ENCODE data around the gene CTR9. TPM values are rescaled to one million over a fixed set of nuclear protein-coding genes. Genes with fewer than 3 reads are reported as not detected.

CTR9 gene
- polyA plus RNA-seq, 1 of the 3 experiments (the other 2 are of a cell fraction) = 10.1 TPM

DNA sequence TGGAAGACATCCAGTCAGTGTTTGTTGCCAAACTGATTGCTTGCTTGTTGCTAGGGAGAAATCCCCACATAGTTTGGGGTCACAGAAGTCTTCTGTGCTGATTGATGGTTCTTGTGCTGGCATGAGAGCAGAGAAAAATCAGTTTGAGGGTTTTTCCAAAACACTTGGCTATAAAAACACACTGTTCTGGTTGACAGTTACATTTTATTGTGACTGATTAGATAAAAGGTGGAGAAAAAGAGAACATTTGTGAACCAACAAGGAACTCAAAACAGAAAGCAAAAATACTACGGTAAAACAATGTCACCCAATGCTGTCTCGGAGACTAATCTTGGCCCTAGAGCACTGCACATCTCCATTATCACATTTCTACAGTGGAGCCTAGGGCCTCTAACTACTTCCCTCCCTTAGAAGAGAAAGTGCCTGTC, 72.1 kb downstream of the CTR9 start:
- Histone ChIP-seq H3K9me2 (no peaks in the 10 kb centered on the region), H3F3A (replicated peaks; ENCODE audit: insufficient read depth) (peaks cover 11% of the 10 kb centered on the region), H3K27ac (ENCODE audit: low read depth in 2 of 2, low read length in 1 of 2) (no peak overlapping the region), H3K4me3 (ENCODE audit: low read depth in 2 of 2, low read length in 1 of 2) (no peak overlapping the region), H3K4me2 (no peak overlapping the region), H3K79me2 (ENCODE audit: insufficient read depth) (no peaks in the 10 kb centered on the region), H3K36me3 (replicated peaks in 1 of 2; ENCODE audit: control insufficient read depth in 1 of 2, insufficient read depth in 2 of 2, low read length in 1 of 2) (no peaks in the 10 kb centered on the region), H4K20me1 (ENCODE audit: insufficient read depth) (no peaks in the 10 kb centered on the region), H3K9ac (no peak overlapping the region), H2AFZ (ENCODE audit: low read depth) (peak overlapping the region; percentile 30; the same call in 1 of the 2 replicates), H3K4me1 (ENCODE audit: control insufficient read depth in 1 of 2, insufficient read depth in 2 of 2, low read depth in 1 of 2, low read length in 1 of 2) (no peaks in the 10 kb centered on the region; a peak in 1 of 4 replicates), H3K27me3 (ENCODE audit: insufficient read depth) (no peaks in the 10 kb centered on the region), H3K9me3 (no peaks in the 10 kb centered on the region)
- CTCF ChIA-PET = no interaction called here
- no peak for DNase-seq
- TF ChIP-seq, protein P1, sequence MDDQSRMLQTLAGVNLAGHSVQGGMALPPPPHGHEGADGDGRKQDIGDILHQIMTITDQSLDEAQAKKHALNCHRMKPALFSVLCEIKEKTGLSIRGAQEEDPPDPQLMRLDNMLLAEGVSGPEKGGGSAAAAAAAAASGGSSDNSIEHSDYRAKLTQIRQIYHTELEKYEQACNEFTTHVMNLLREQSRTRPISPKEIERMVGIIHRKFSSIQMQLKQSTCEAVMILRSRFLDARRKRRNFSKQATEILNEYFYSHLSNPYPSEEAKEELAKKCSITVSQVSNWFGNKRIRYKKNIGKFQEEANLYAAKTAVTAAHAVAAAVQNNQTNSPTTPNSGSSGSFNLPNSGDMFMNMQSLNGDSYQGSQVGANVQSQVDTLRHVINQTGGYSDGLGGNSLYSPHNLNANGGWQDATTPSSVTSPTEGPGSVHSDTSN (IDR thresholded peaks at IDR 0.05) = no peak
- TF ChIP-seq NRF1 (IDR thresholded peaks at IDR 0.05; ENCODE audit: low read depth, low read length) = no peak
- 94% methylated on average over 2 of the region's 2 CpGs for WGBS (ENCODE audit: low lambda C conversion rate)
- POLR2A ChIA-PET = interaction anchor here (0.9 kb wide), 1 partner anchor 14 kb away, joined by 4 read pairs; the partner anchor contains the start of gene EIF4G2

DNA sequence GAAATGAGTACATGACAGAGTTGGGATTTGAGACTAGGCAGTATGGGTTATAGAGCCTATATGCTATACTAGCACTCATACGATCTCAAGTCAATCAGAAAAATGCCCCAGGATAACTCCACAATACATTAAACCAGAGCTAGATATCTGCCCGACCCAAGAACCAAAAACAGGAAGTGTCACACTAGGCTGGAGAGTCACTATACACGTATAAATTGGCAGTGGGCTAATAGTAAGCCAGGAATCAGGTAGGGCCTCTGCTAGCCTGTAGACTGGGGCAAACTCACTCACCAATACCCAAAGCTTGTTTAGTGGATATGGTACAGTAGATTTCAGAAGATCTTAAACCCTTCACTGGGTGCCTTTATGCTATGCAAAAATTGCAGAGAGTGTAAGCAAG, 73.8 kb downstream of the CTR9 start:
- ChIA-PET CTCF (no interaction called here), POLR2A (no interaction called here)
- H3K4me2 ChIP-seq = no peak overlapping the region
- no peaks in the 10 kb centered on the region for H3K27me3 ChIP-seq (ENCODE audit: insufficient read depth)
- WGBS (ENCODE audit: low lambda C conversion rate) = 89% methylated on average over 3 of the region's 3 CpGs
- no peaks in the 10 kb centered on the region for H3K9me3 ChIP-seq
- no peak overlapping the region for H2AFZ ChIP-seq (ENCODE audit: low read depth)
- H4K20me1 ChIP-seq (ENCODE audit: insufficient read depth) = no peaks in the 10 kb centered on the region
- H3K9ac ChIP-seq = no peak overlapping the region
- DNase-seq = no peak
- TF ChIP-seq NFIC (IDR thresholded peaks at IDR 0.05; ENCODE audit: borderline replicate concordance) (no peak), POLR2AphosphoS5 (IDR thresholded peaks at IDR 0.05; ENCODE audit: low read depth, low read length) (no peak), GATA2 (CRISPR knock-in tag; IDR thresholded peaks at IDR 0.05) (no peak), FOSL2 (IDR thresholded peaks at IDR 0.05; ENCODE audit: borderline replicate concordance, low read depth) (no peak), YY1 (IDR thresholded peaks at IDR 0.05; ENCODE audit: low read depth) (no peak), RAD21 (IDR thresholded peaks at IDR 0.05; ENCODE audit: low read length) (no peak), TEAD4 (IDR thresholded peaks at IDR 0.05; ENCODE audit: borderline replicate concordance, insufficient read depth) (no peak)
- TF ChIP-seq, protein P2, sequence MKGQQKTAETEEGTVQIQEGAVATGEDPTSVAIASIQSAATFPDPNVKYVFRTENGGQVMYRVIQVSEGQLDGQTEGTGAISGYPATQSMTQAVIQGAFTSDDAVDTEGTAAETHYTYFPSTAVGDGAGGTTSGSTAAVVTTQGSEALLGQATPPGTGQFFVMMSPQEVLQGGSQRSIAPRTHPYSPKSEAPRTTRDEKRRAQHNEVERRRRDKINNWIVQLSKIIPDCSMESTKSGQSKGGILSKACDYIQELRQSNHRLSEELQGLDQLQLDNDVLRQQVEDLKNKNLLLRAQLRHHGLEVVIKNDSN (IDR thresholded peaks at IDR 0.05; ENCODE audit: borderline replicate concordance, low read depth) = no peak
- H3K9me2 ChIP-seq = no peaks in the 10 kb centered on the region
- no peak overlapping the region for H3K4me3 ChIP-seq (ENCODE audit: low read depth in 2 of 2, low read length in 1 of 2)
- H3K4me1 ChIP-seq (ENCODE audit: control insufficient read depth in 1 of 2, insufficient read depth in 2 of 2, low read depth in 1 of 2, low read length in 1 of 2) = no peaks in the 10 kb centered on the region
- H3F3A ChIP-seq (replicated peaks; ENCODE audit: insufficient read depth) = no peaks in the 10 kb centered on the region
- H3K79me2 ChIP-seq (ENCODE audit: insufficient read depth) = no peaks in the 10 kb centered on the region
- H3K27ac ChIP-seq (ENCODE audit: low read depth in 2 of 2, low read length in 1 of 2) = no peak overlapping the region
- H3K36me3 ChIP-seq (replicated peaks in 1 of 2; ENCODE audit: control insufficient read depth in 1 of 2, insufficient read depth in 2 of 2, low read length in 1 of 2) = no peaks in the 10 kb centered on the region

DNA sequence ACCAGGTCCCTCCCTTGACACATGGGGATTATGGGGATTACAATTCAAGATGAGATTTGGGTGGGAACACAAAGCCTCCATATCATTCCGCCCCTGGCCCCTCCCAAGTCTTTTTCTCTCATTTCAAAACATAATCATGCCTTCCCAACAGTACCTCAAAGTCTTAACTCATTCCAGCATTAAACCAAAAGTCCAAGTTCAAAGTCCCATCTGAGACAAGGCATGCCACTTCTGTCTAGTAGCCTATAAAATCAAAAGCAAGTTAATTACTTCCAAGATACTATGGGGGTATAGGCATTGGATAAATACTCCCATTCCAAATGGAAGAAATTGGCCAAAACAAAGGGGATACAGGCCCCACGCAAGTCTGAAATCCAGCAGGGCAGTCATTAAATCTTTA, 77.4 kb downstream of the CTR9 start:
- no peaks in the 10 kb centered on the region for H3K9me3 ChIP-seq
- H4K20me1 ChIP-seq (ENCODE audit: insufficient read depth) = no peaks in the 10 kb centered on the region
- no peaks in the 10 kb centered on the region for H3F3A ChIP-seq (replicated peaks; ENCODE audit: insufficient read depth)
- no peaks in the 10 kb centered on the region for H3K36me3 ChIP-seq (replicated peaks in 1 of 2; ENCODE audit: control insufficient read depth in 1 of 2, insufficient read depth in 2 of 2, low read length in 1 of 2)
- 56% methylated on average over 2 of the region's 2 CpGs for WGBS (ENCODE audit: low lambda C conversion rate)
- no peaks in the 10 kb centered on the region for H3K79me2 ChIP-seq (ENCODE audit: insufficient read depth)
- H3K27me3 ChIP-seq (ENCODE audit: insufficient read depth) = no peaks in the 10 kb centered on the region
- no peak overlapping the region for H3K27ac ChIP-seq (ENCODE audit: low read depth in 2 of 2, low read length in 1 of 2)
- ChIA-PET POLR2A (no interaction called here), CTCF (interaction anchor here (1.7 kb wide), 1 partner anchor 36 kb away, joined by 4 read pairs; no protein-coding TSS in a partner anchor)
- no peak overlapping the region for H3K9ac ChIP-seq
- no peaks in the 10 kb centered on the region for H3K4me1 ChIP-seq (ENCODE audit: control insufficient read depth in 1 of 2, insufficient read depth in 2 of 2, low read depth in 1 of 2, low read length in 1 of 2)
- H2AFZ ChIP-seq (ENCODE audit: low read depth) = no peak overlapping the region
- H3K4me3 ChIP-seq (ENCODE audit: low read depth in 2 of 2, low read length in 1 of 2) = no peak overlapping the region
- H3K9me2 ChIP-seq = no peaks in the 10 kb centered on the region
- no peak overlapping the region for H3K4me2 ChIP-seq
- DNase-seq = no peak
- TF ChIP-seq, protein P2 (IDR thresholded peaks at IDR 0.05; ENCODE audit: borderline replicate concordance, low read depth) = no peak
- no peak for TF ChIP-seq YY1 (IDR thresholded peaks at IDR 0.05; ENCODE audit: low read depth)
- no peak for TF ChIP-seq NFIC (IDR thresholded peaks at IDR 0.05; ENCODE audit: borderline replicate concordance)
- TF ChIP-seq SIN3A (IDR thresholded peaks at IDR 0.05; ENCODE audit: borderline replicate concordance, low read depth, low read length) = no peak
- TF ChIP-seq, protein P3, sequence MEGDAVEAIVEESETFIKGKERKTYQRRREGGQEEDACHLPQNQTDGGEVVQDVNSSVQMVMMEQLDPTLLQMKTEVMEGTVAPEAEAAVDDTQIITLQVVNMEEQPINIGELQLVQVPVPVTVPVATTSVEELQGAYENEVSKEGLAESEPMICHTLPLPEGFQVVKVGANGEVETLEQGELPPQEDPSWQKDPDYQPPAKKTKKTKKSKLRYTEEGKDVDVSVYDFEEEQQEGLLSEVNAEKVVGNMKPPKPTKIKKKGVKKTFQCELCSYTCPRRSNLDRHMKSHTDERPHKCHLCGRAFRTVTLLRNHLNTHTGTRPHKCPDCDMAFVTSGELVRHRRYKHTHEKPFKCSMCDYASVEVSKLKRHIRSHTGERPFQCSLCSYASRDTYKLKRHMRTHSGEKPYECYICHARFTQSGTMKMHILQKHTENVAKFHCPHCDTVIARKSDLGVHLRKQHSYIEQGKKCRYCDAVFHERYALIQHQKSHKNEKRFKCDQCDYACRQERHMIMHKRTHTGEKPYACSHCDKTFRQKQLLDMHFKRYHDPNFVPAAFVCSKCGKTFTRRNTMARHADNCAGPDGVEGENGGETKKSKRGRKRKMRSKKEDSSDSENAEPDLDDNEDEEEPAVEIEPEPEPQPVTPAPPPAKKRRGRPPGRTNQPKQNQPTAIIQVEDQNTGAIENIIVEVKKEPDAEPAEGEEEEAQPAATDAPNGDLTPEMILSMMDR (IDR thresholded peaks at IDR 0.05) = no peak
- TF ChIP-seq TAF1 (IDR thresholded peaks at IDR 0.05; ENCODE audit: borderline replicate concordance, low read depth, low read length) = no peak
- no peak for TF ChIP-seq MEF2A (IDR thresholded peaks at IDR 0.05; ENCODE audit: borderline replicate concordance, low read depth)
- TF ChIP-seq, protein P1 (IDR thresholded peaks at IDR 0.05) = no peak

Measured in SK-N-SH (cell line).